ENCODE data around the gene NUP210L. TPM values are rescaled to one million over a fixed set of nuclear protein-coding genes. Genes with fewer than 3 reads are reported as not detected.
A peak's percentile ranks its signal among the peaks of the same experiment; 100 is the strongest.

NUP210L gene
- total and polyA plus RNA-seq, 7 donors: under 0.01 to 0.01 (median under 0.01) TPM; not detected in 4

GRCh38 chr1:153963030-153963849 is 191.6 kb downstream of the NUP210L start, which contains the start of gene SLC39A1:
Gene SLC39A1, minus strand, starts transcription at chr1:153963537. Its CDS starts 822 bp downstream, at chr1:153962715.
- no peaks in the 10 kb centered on the region for H3K27me3 ChIP-seq
- no peak for TF ChIP-seq EP300 (IDR thresholded peaks at IDR 0.05)
- TF ChIP-seq POLR2AphosphoS5 (IDR thresholded peaks at IDR 0.05): peak; percentile 69 to 89 (median 84)
- TF ChIP-seq POLR2A (IDR thresholded peaks at IDR 0.05): peak; percentile 45 to 67
- no peak for TF ChIP-seq CTCF (IDR thresholded peaks at IDR 0.05)
- 0 to 1% methylated on average over 54 of the region's 54 CpGs for WGBS, 2 donors
- H3K4me1 ChIP-seq: peaks cover 0 to 62% (median 51%) of the 10 kb centered on the region in 4 donors
- no peaks in the 10 kb centered on the region for H3K9me3 ChIP-seq
- DNase-seq: peak; percentile 99
- intact Hi-C loops (cut with DNase I): no loop called here
- peak within 1 kb of the TSS; percentile 95 to 98 (median 96) for H3K27ac ChIP-seq
- H3K4me3 ChIP-seq: peak within 1 kb of the TSS; percentile 62 to 84 (median 80)
- peaks cover 0 to 21% (median 6%) of the 10 kb centered on the region in 4 donors for H3K36me3 ChIP-seq

GRCh38 chr1:153962088-153963029 is 192.5 kb downstream of the NUP210L start:
- Histone ChIP-seq H3K36me3 (peaks cover 0 to 21% (median 6%) of the 10 kb centered on the region in 4 donors), H3K4me3 (peak overlapping the region; percentile 62 to 84 (median 80)), H3K27me3 (no peaks in the 10 kb centered on the region), H3K9me3 (no peaks in the 10 kb centered on the region), H3K27ac (peak overlapping the region; percentile 95 to 98 (median 96)), H3K4me1 (peaks cover 0 to 64% (median 51%) of the 10 kb centered on the region in 4 donors)
- TF ChIP-seq POLR2A (IDR thresholded peaks at IDR 0.05) (no peak), POLR2AphosphoS5 (IDR thresholded peaks at IDR 0.05) (no peak), CTCF (IDR thresholded peaks at IDR 0.05) (no peak), EP300 (IDR thresholded peaks at IDR 0.05) (no peak)
- peak; percentile 77 for DNase-seq
- 50 to 56% methylated on average over 16 of the region's 16 CpGs for WGBS, 2 donors
- intact Hi-C loops (cut with DNase I): no loop called here

DNA sequence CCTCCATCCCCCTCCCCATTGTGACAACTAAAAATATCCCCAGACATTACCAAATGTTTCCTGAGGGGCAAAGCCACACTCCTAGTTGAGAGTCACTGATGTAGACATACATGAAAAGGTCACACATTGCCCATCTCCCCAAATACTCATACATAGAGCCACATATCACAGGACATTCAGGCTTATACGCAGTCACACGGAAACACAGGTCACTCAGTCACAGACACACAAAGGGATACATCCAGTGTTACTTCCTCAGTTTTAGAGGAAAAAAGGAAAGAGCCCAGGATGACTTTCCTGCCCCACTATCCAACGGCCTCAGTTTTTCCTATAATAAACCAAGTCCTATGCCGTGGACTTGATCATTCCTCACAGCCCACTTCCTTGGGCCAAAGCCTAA is 193.5 kb downstream of the NUP210L start:
- no peaks in the 10 kb centered on the region for H3K9me3 ChIP-seq

More for the DNA sequence above, 193.5 kb downstream of the NUP210L start:
- peak overlapping the region; percentile 95 to 98 (median 96) for H3K27ac ChIP-seq
- 84 to 91% methylated on average over 4 of the region's 4 CpGs for WGBS, 2 donors
- TF ChIP-seq EP300 (IDR thresholded peaks at IDR 0.05) (no peak), POLR2AphosphoS5 (IDR thresholded peaks at IDR 0.05) (no peak), CTCF (IDR thresholded peaks at IDR 0.05) (no peak), POLR2A (IDR thresholded peaks at IDR 0.05) (no peak)
- intact Hi-C loops (cut with DNase I): no loop called here
- peaks cover 0 to 68% (median 56%) of the 10 kb centered on the region in 4 donors for H3K4me1 ChIP-seq
- H3K36me3 ChIP-seq: peaks cover 0 to 21% (median 6%) of the 10 kb centered on the region in 4 donors
- H3K27me3 ChIP-seq: no peaks in the 10 kb centered on the region
- no peak for DNase-seq
- H3K4me3 ChIP-seq: no peak overlapping the region

Measured in sigmoid colon (tissue), 7 donors.